NCI-H748 (cell line): ENCODE data around the gene PSMA6.

Experiments
- DNase-seq: peaks from one replicate; lab custom pipeline; 2025; ENCODE audit not compliant: unreplicated experiment; lab: John Stamatoyannopoulos, UW

Gene PSMA6

GRCh38 chr14:35365130-35366055, 73.2 kb downstream of the PSMA6 start:
- no peak for DNase-seq

GRCh38 chr14:35366056-35366451, 73.9 kb downstream of the PSMA6 start:
- DNase-seq, result no peak

- no peak for DNase-seq
Measured at GRCh38 chr14:35366521-35366976, 74.4 kb downstream of the PSMA6 start.

- DNase-seq, result no peak
Measured at GRCh38 chr14:35367056-35367372, 74.8 kb downstream of the PSMA6 start.
